T-cell (primary cell): ENCODE data around the gene TMOD4. TPM values are rescaled to one million over a fixed set of nuclear protein-coding genes. Genes with fewer than 3 reads are reported as not detected.

Experiments
- ATAC-seq, 4 experiments: fragments of 200-7000 bp in 3 of 4; fragments of 150-1000 bp in 1 of 4; cut with Tn5 transposase; replicated peaks in 1 of 4; 1 replicate in 3 of 4; 2 replicates in 1 of 4; pipeline ENCODE4 v1.10.0; 2021; ENCODE audit warnings: moderate library complexity in 3 of 4, mild to moderate bottlenecking in 2 of 4, moderate number of reproducible peaks in 1 of 4
- CTCF ChIA-PET, 2 donors: fragments of 300-600 bp; sonication (Branson Sonifier 250); formaldehyde crosslinking; loops; one replicate each; lab custom pipeline; 2022; ENCODE audit warnings: antibody characterized with exemption in 2 of 2; lab: Charles Lee
- POLR2A ChIA-PET, 2 donors: fragments of 300-600 bp; sonication (Branson Sonifier 250); formaldehyde crosslinking; loops; one replicate each; lab custom pipeline; 2022; ENCODE audit warnings: antibody characterized with exemption in 2 of 2; lab: Charles Lee
- DNase-seq, 35 experiments: peaks; one replicate each; pipeline versions ENCODE4 v3.0.0 to v3.0.0-alpha.2; 2013 to 2023
- H3K27ac ChIP-seq: one replicate; pipeline ENCODE4 v1.5.1; 2013; ENCODE audit warnings: low read length
- H3K27me3 ChIP-seq, 2 experiments: replicated peaks in 1 of 2; 1 replicate in 1 of 2; 2 replicates in 1 of 2; pipeline versions ENCODE4 v1.6.1 to v1.7.0; 2013; ENCODE audit warnings: low read length in 1 of 2, mixed read lengths in 1 of 2; ENCODE audit not compliant: control insufficient read depth in 2 of 2, insufficient read depth in 2 of 2; ENCODE audit errors: extremely low read depth in 1 of 2
- H3K36me3 ChIP-seq, 2 donors: 1 replicate in 1 of 2; 2 replicates in 1 of 2; pipeline versions ENCODE4 v1.6.1 to v1.7.0; 2013; ENCODE audit warnings: low read length in 1 of 2; ENCODE audit not compliant: control insufficient read depth in 2 of 2, insufficient read depth in 1 of 2; ENCODE audit errors: extremely low read depth in 1 of 2
- H3K4me1 ChIP-seq, 2 experiments: 1 replicate in 1 of 2; 2 replicates in 1 of 2; pipeline versions ENCODE4 v1.6.1 to v1.7.0; 2013; ENCODE audit warnings: low read length in 2 of 2, mixed read lengths in 1 of 2; ENCODE audit not compliant: insufficient read depth in 2 of 2, control insufficient read depth in 1 of 2; ENCODE audit errors: extremely low read depth in 1 of 2
- H3K4me3 ChIP-seq, 2 donors: 1 replicate in 1 of 2; 2 replicates in 1 of 2; pipeline versions ENCODE4 v1.5.1 to v1.7.0; 2013; ENCODE audit warnings: mild to moderate bottlenecking in 2 of 2, low read length in 1 of 2, moderate library complexity in 1 of 2; ENCODE audit not compliant: control insufficient read depth in 1 of 2; ENCODE audit errors: extremely low read depth in 1 of 2
- H3K9me3 ChIP-seq: 2 replicates; pipeline ENCODE4 v1.7.0; 2013
- H3K27ac Mint-ChIP-seq, 2 donors: one replicate each; pipeline ENCODE4 v1.8.0; 2020 to 2021; ENCODE audit warnings: mild to moderate bottlenecking in 2 of 2, mixed read lengths in 2 of 2
- H3K27me3 Mint-ChIP-seq, 2 donors: one replicate each; pipeline ENCODE4 v1.8.0; 2021 to 2022; ENCODE audit warnings: mixed read lengths in 2 of 2
- H3K36me3 Mint-ChIP-seq: one replicate; pipeline ENCODE4 v1.8.0; 2021; ENCODE audit warnings: mixed read lengths
- H3K4me1 Mint-ChIP-seq, 3 donors: one replicate each; pipeline ENCODE4 v1.8.0; 2020 to 2022; ENCODE audit warnings: mixed read lengths in 3 of 3, mild to moderate bottlenecking in 1 of 3
- H3K4me3 Mint-ChIP-seq, 3 donors: one replicate each; pipeline ENCODE4 v1.8.0; 2020 to 2022; ENCODE audit warnings: mild to moderate bottlenecking in 3 of 3, mixed read lengths in 3 of 3, moderate library complexity in 3 of 3
- H3K9me3 Mint-ChIP-seq, 3 donors: one replicate each; pipeline ENCODE4 v1.8.0; 2020 to 2022; ENCODE audit warnings: mixed read lengths in 3 of 3
- WGBS: methylation state at CpG from one replicate; pipeline ENCODE4 v1.1.5; 2013; ENCODE audit warnings: missing lambda C conversion rate; ENCODE audit not compliant: insufficient coverage; 5-methylcytosine and 5-hydroxymethylcytosine counted together
- total RNA-seq, 35 experiments: library from RNA in 6 of 35; stranded (reverse) in 6 of 35; fragments of 120-200 nt in 1 of 35; gene quantifications; one replicate each; pipeline versions ENCODE4 v1.2.1 to v1.2.4 and lab custom pipeline; 2013 to 2026

The TMOD4 gene
- total RNA-seq, 5 donors from 2014 or later (not counting 1 experiment from before 2014, with no cell fraction given): 1.9 to 6.2 (median 5.3) TPM

- ATAC-seq: no peak
- Histone ChIP-seq H3K27ac (no peak overlapping the region), H3K4me1 (peaks cover 2 to 11% of the 10 kb centered on the region in 2 experiments), H3K4me3 (no peak overlapping the region), H3K27me3 (peaks cover 0 to 13% of the 10 kb centered on the region in 2 experiments), H3K36me3 (peaks cover 0 to 7% of the 10 kb centered on the region in 2 donors), H3K9me3 (no peaks in the 10 kb centered on the region)
- Mint-ChIP-seq H3K4me1 (peaks cover 7 to 21% (median 16%) of the 10 kb centered on the region in 3 donors), H3K27me3 (peaks cover 0 to 4% of the 10 kb centered on the region in 2 donors), H3K4me3 (no peak overlapping the region), H3K27ac (no peak overlapping the region), H3K36me3 (peaks cover 8% of the 10 kb centered on the region), H3K9me3 (no peaks in the 10 kb centered on the region)
- DNase-seq: no peak
- ChIA-PET POLR2A (interaction anchor here in 1 of 2 donors (0.6 kb wide), 1 partner anchor 210 kb away, joined by 3 read pairs; no protein-coding TSS in a partner anchor), CTCF (interaction anchor here in 1 of 2 donors (0.7 kb wide), 1 partner anchor 55 kb away, joined by 4 read pairs; no protein-coding TSS in a partner anchor)
- WGBS: 98% methylated on average over 5 of the region's 6 CpGs
Measured at GRCh38 chr1:151128800-151129199, 47.0 kb downstream of the TMOD4 start.

DNA sequence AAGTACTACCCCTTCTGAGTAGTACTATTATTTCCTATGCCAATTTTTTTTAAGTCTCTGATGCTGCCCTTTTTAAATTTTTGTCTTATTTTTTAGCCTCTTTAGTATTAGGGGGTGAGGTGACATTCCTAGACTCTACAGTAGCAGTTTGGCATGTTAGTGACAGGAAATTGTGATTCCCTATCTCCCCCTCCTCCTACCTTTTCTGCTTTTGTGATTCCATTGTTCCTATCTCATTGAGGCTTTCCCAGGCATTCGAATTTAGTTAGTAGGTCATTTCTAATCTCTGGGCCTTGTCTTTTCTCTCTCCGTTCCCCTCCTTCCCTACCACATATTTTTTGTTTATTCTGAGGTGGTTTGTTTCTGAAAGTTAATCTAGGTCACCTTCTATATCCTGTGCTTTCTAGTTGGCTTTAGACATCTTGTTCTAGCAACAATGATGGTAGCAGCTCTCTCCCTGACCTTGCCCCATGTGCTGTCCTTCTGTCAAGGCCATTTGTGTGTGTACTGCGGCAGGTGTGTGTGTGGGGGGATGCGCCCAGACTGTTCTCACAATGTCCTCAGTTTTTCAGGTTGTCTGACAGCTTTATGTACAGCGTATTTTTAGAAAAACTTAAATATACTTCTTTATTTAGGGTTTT, 50.9 kb downstream of the TMOD4 start:
- Histone ChIP-seq H3K4me1 (no peaks in the 10 kb centered on the region), H3K36me3 (peaks cover 3 to 25% of the 10 kb centered on the region in 2 donors), H3K27ac (peak overlapping the region; percentile 53), H3K9me3 (no peaks in the 10 kb centered on the region), H3K4me3 (no peak overlapping the region), H3K27me3 (no peaks in the 10 kb centered on the region)
- CTCF ChIA-PET: interaction anchor here in 1 of 2 donors (0.6 to 1.0 kb wide), 2 partner anchors 13 to 25 kb away, joined by 3 read pairs; no protein-coding TSS in a partner anchor
- H3K9me3 Mint-ChIP-seq: no peaks in the 10 kb centered on the region
- H3K36me3 Mint-ChIP-seq: peaks cover 21% of the 10 kb centered on the region
- DNase-seq (no peak), ATAC-seq (peak in 1 of 4 experiments; percentile 19)
- H3K4me3 Mint-ChIP-seq: no peak overlapping the region
- WGBS: no CpG with 5 or more reads among the region's 5 CpGs
- no peaks in the 10 kb centered on the region for H3K27me3 Mint-ChIP-seq
- H3K4me1 Mint-ChIP-seq: peaks cover 0 to 8% (median 2%) of the 10 kb centered on the region in 3 donors
- peak overlapping the region; percentile 70 to 80 for H3K27ac Mint-ChIP-seq
- POLR2A ChIA-PET: interaction anchor here (0.6 to 0.7 kb wide), 3 partner anchors 18 to 189 kb away, joined by 3 to 6 read pairs (median 4); no protein-coding TSS in a partner anchor

Other genes starting within 250 kb of the TMOD4 start
- 10 to 100 TPM; 44.5 to 72.6 (median 62.5) TPM for gene SETDB1, start 249.6 kb downstream of the TMOD4 start, total RNA-seq
- gene CERS2, start 201.1 kb downstream of the TMOD4 start, total RNA-seq: 100 to 1,000 TPM in 4 of 5 donors, 10 to 100 TPM in 1; 74.3 to 153 (median 135) TPM
- under 1 TPM in 2 of 5 donors, not detected in 3; 0.15 to 0.16 TPM for gene ANXA9, start 193.7 kb downstream of the TMOD4 start, total RNA-seq
- gene MINDY1, start 169.1 kb downstream of the TMOD4 start, total RNA-seq: 10 to 100 TPM; 15.3 to 26.8 (median 19.0) TPM
- gene PRUNE1, start 167.5 kb downstream of the TMOD4 start, total RNA-seq: 10 to 100 TPM; 15.3 to 31.3 (median 24.9) TPM
- gene BNIPL, start 139.4 kb downstream of the TMOD4 start, total RNA-seq: 1 to 10 TPM in 3 of 5 donors, under 1 TPM in 2; 0.54 to 2.6 (median 2.2) TPM
- gene C1orf56, start 128.2 kb downstream of the TMOD4 start, total RNA-seq: 1 to 10 TPM in 4 of 5 donors, under 1 TPM in 1; 0.61 to 4.8 (median 3.3) TPM
- 100 to 1,000 TPM; 419 to 475 (median 450) TPM for gene CDC42SE1, start 116.4 kb downstream of the TMOD4 start, total RNA-seq
- gene MLLT11, start 115.6 kb downstream of the TMOD4 start, total RNA-seq: 1 to 10 TPM; 3.6 to 4.9 (median 3.9) TPM
- 10 to 100 TPM; 29.6 to 41.3 (median 32.5) TPM for gene GABPB2, start 105.2 kb downstream of the TMOD4 start, total RNA-seq
- 10 to 100 TPM in 1 of 5 donors, 1 to 10 TPM in 4; 2.5 to 11.5 (median 8.5) TPM for gene SEMA6C, start 29.4 kb downstream of the TMOD4 start, total RNA-seq
- 10 to 100 TPM in 3 of 5 donors, 1 to 10 TPM in 2; 3.7 to 41.2 (median 38.8) TPM for gene TNFAIP8L2, start 19.3 kb downstream of the TMOD4 start, total RNA-seq
- gene LYSMD1, start 10.1 kb downstream of the TMOD4 start, total RNA-seq: 1 to 10 TPM in 3 of 5 donors, under 1 TPM in 2; 0.68 to 3.2 (median 2.3) TPM
- 10 to 100 TPM; 35.4 to 60.4 (median 52.4) TPM for gene SCNM1, start 9.8 kb downstream of the TMOD4 start, total RNA-seq
- 10 to 100 TPM; 50.2 to 84.5 (median 58.9) TPM for gene VPS72, start 14.2 kb upstream of the TMOD4 start, total RNA-seq
- 10 to 100 TPM; 39.2 to 52.7 (median 48.0) TPM for gene PIP5K1A, start 22.6 kb upstream of the TMOD4 start, total RNA-seq
- 100 to 1,000 TPM in 3 of 5 donors, 10 to 100 TPM in 2; 68.1 to 150 (median 133) TPM for gene PSMD4, start 78.8 kb upstream of the TMOD4 start, total RNA-seq
- gene ZNF687, start 106.3 kb upstream of the TMOD4 start, total RNA-seq: 10 to 100 TPM; 27.7 to 44.2 (median 40.5) TPM
- gene PI4KB, start 151.4 kb upstream of the TMOD4 start, total RNA-seq: 10 to 100 TPM; 64.9 to 96.9 (median 75.4) TPM
- gene RFX5, start 171.3 kb upstream of the TMOD4 start, total RNA-seq: 10 to 100 TPM; 50.3 to 79.8 (median 70.2) TPM
- gene SELENBP1, start 196.7 kb upstream of the TMOD4 start, total RNA-seq: 1 to 10 TPM in 1 of 5 donors, under 1 TPM in 2, not detected in 2; 0.72 to 1.2 (median 0.93) TPM
- 100 to 1,000 TPM; 221 to 283 (median 232) TPM for gene PSMB4, start 223.6 kb upstream of the TMOD4 start, total RNA-seq